Breast epithelium (tissue), 3 donors: Measurements from ENCODE around the gene MCL1.

ENCODE experiments used
- CTCF ChIP-seq, 3 donors: fragments of 450-650 bp; IDR thresholded peaks; one replicate each; pipeline ENCODE4 v1.5.1; 2016 to 2017; ENCODE audit warnings: antibody characterized with exemption in 3 of 3, mild to moderate bottlenecking in 3 of 3, moderate library complexity in 3 of 3
- POLR2AphosphoS5 ChIP-seq, 3 donors: sonication (generic); formaldehyde crosslinking; IDR thresholded peaks; one replicate each; pipeline ENCODE4 v1.6.1; 2017; ENCODE audit warnings: antibody characterized with exemption in 3 of 3

GRCh38 chr1:150558303-150558704 lies 21.1 kb downstream of the MCL1 start:
- TF ChIP-seq CTCF (IDR thresholded peaks at IDR 0.05) (no peak), POLR2AphosphoS5 (IDR thresholded peaks at IDR 0.05) (no peak)
